ENCODE data around the gene SLC4A1.
A peak's percentile ranks its signal among the peaks of the same experiment; 100 is the strongest.

Gene SLC4A1

GRCh38 chr17:44308865-44309264 lies 40.9 kb upstream of the SLC4A1 start:
- no peak for DNase-seq (ENCODE audit: low spot score)
- Histone ChIP-seq H3K27ac (replicated peaks; ENCODE audit: low read length) (no peak overlapping the region), H3K4me2 (ENCODE audit: insufficient read depth, low read length, poor library complexity, severe bottlenecking) (peak overlapping the region; percentile 52)

GRCh38 chr17:44308320-44308818 lies 40.4 kb upstream of the SLC4A1 start, which contains the start of gene RUNDC3A:
Gene RUNDC3A (plus strand): TSS chr17:44308601. CDS start chr17:44308833, 232 bp downstream.
- Histone ChIP-seq H3K79me1 (ENCODE audit: low read depth, low read length) (peaks cover 2% of the 10 kb centered on the region), H2BK120ac (ENCODE audit: low read depth, low read length) (no peak within 1 kb of the TSS), H3K4me1 (ENCODE audit: control insufficient read depth in 2 of 2, insufficient read depth in 1 of 2, low read depth in 1 of 2, low read length in 2 of 2) (peaks cover 8 to 9% of the 10 kb centered on the region in 2 donors), H3K14ac (ENCODE audit: low read length) (no peak within 1 kb of the TSS), H3K27me3 (ENCODE audit: control insufficient read depth in 3 of 3, insufficient read depth in 3 of 3, low read depth in 1 of 3, low read length in 3 of 3) (peaks cover 0 to 50% (median 3%) of the 10 kb centered on the region in 3 experiments), H3K27ac (replicated peaks; ENCODE audit: low read length) (peak within 1 kb of the TSS; percentile 45), H4K8ac (ENCODE audit: low read depth, low read length) (no peak within 1 kb of the TSS), H3K4me2 (ENCODE audit: insufficient read depth, low read length, poor library complexity, severe bottlenecking) (peak within 1 kb of the TSS; percentile 80), H3K36me3 (replicated peaks in 1 of 2; ENCODE audit: control insufficient read depth in 2 of 2, insufficient read depth in 2 of 2, low read length in 2 of 2) (no peaks in the 10 kb centered on the region), H3K18ac (ENCODE audit: low read length) (peak within 1 kb of the TSS; percentile 9), H4K91ac (ENCODE audit: low read depth, low read length, poor library complexity) (no peak within 1 kb of the TSS), H3K9ac (ENCODE audit: low read depth, low read length, poor library complexity) (peak within 1 kb of the TSS; percentile 60), H3K23ac (ENCODE audit: low read depth, low read length, poor library complexity) (peak within 1 kb of the TSS; percentile 48), H2BK15ac (ENCODE audit: low read length) (no peak within 1 kb of the TSS), H2BK12ac (ENCODE audit: low read length) (no peak within 1 kb of the TSS), H2AFZ (ENCODE audit: low read length) (peak within 1 kb of the TSS; percentile 88), H3K9me3 (replicated peaks in 1 of 2; ENCODE audit: control insufficient read depth in 2 of 2, insufficient read depth in 1 of 2, low read depth in 1 of 2, low read length in 2 of 2) (no peaks in the 10 kb centered on the region), H3K4ac (ENCODE audit: low read length) (no peak within 1 kb of the TSS), H3K4me3 (ENCODE audit: low read length in 2 of 2) (peak within 1 kb of the TSS; percentile 47 to 75), H2BK5ac (ENCODE audit: low read length) (no peak within 1 kb of the TSS), H2AK5ac (ENCODE audit: low read depth, low read length) (no peak within 1 kb of the TSS)
- no CpG with 5 or more reads among the region's 39 CpGs for WGBS, 2 donors (ENCODE audit: extremely low coverage in 2 of 2, insufficient read length in 2 of 2, insufficient replicate concordance in 1 of 2)
- peak; percentile 96 for DNase-seq (ENCODE audit: low spot score)

More at GRCh38 chr17:44308865-44309264, 40.9 kb upstream of the SLC4A1 start:
- H3K9ac ChIP-seq (ENCODE audit: low read depth, low read length, poor library complexity), result no peak overlapping the region
- peak overlapping the region; percentile 48 for H3K23ac ChIP-seq (ENCODE audit: low read depth, low read length, poor library complexity)
- peaks cover 2% of the 10 kb centered on the region for H3K79me1 ChIP-seq (ENCODE audit: low read depth, low read length)
- H3K36me3 ChIP-seq (replicated peaks in 1 of 2; ENCODE audit: control insufficient read depth in 2 of 2, insufficient read depth in 2 of 2, low read length in 2 of 2), result no peaks in the 10 kb centered on the region
- no peaks in the 10 kb centered on the region for H3K9me3 ChIP-seq (replicated peaks in 1 of 2; ENCODE audit: control insufficient read depth in 2 of 2, insufficient read depth in 1 of 2, low read depth in 1 of 2, low read length in 2 of 2)
- H4K91ac ChIP-seq (ENCODE audit: low read depth, low read length, poor library complexity), result no peak overlapping the region
- H2AFZ ChIP-seq (ENCODE audit: low read length), result peak overlapping the region; percentile 88
- H2BK5ac ChIP-seq (ENCODE audit: low read length), result no peak overlapping the region
- H2BK15ac ChIP-seq (ENCODE audit: low read length), result no peak overlapping the region
- no peak overlapping the region for H3K18ac ChIP-seq (ENCODE audit: low read length)
- H2BK12ac ChIP-seq (ENCODE audit: low read length), result no peak overlapping the region
- H3K4me3 ChIP-seq (ENCODE audit: low read length in 2 of 2), result peak overlapping the region in 1 of 2 donors; percentile 47
- no peak overlapping the region for H2AK5ac ChIP-seq (ENCODE audit: low read depth, low read length)
- no peak overlapping the region for H3K4ac ChIP-seq (ENCODE audit: low read length)
- no CpG with 5 or more reads among the region's 15 CpGs for WGBS, 2 donors (ENCODE audit: extremely low coverage in 2 of 2, insufficient read length in 2 of 2, insufficient replicate concordance in 1 of 2)
- H3K14ac ChIP-seq (ENCODE audit: low read length), result no peak overlapping the region
- no peak overlapping the region for H4K8ac ChIP-seq (ENCODE audit: low read depth, low read length)
- no peak overlapping the region for H2BK120ac ChIP-seq (ENCODE audit: low read depth, low read length)
- peaks cover 0 to 53% (median 5%) of the 10 kb centered on the region in 3 experiments for H3K27me3 ChIP-seq (ENCODE audit: control insufficient read depth in 3 of 3, insufficient read depth in 3 of 3, low read depth in 1 of 3, low read length in 3 of 3)
- H3K4me1 ChIP-seq (ENCODE audit: control insufficient read depth in 2 of 2, insufficient read depth in 1 of 2, low read depth in 1 of 2, low read length in 2 of 2), result peaks cover 8 to 9% of the 10 kb centered on the region in 2 donors

- Histone ChIP-seq H3K4ac (ENCODE audit: low read length) (no peak overlapping the region), H3K9me3 (replicated peaks in 1 of 2; ENCODE audit: control insufficient read depth in 2 of 2, insufficient read depth in 1 of 2, low read depth in 1 of 2, low read length in 2 of 2) (no peaks in the 10 kb centered on the region), H3K18ac (ENCODE audit: low read length) (peak overlapping the region; percentile 9), H3K9ac (ENCODE audit: low read depth, low read length, poor library complexity) (peak overlapping the region; percentile 60), H3K27ac (replicated peaks; ENCODE audit: low read length) (peak overlapping the region; percentile 45), H2AK5ac (ENCODE audit: low read depth, low read length) (no peak overlapping the region), H3K4me3 (ENCODE audit: low read length in 2 of 2) (peak overlapping the region; percentile 47 to 74), H3K4me2 (ENCODE audit: insufficient read depth, low read length, poor library complexity, severe bottlenecking) (peak overlapping the region; percentile 80), H2AFZ (ENCODE audit: low read length) (peak overlapping the region; percentile 88), H2BK12ac (ENCODE audit: low read length) (no peak overlapping the region), H4K8ac (ENCODE audit: low read depth, low read length) (no peak overlapping the region), H2BK15ac (ENCODE audit: low read length) (no peak overlapping the region), H3K23ac (ENCODE audit: low read depth, low read length, poor library complexity) (no peak overlapping the region), H3K4me1 (ENCODE audit: control insufficient read depth in 2 of 2, insufficient read depth in 1 of 2, low read depth in 1 of 2, low read length in 2 of 2) (peaks cover 8 to 9% of the 10 kb centered on the region in 2 donors), H4K91ac (ENCODE audit: low read depth, low read length, poor library complexity) (no peak overlapping the region), H3K79me1 (ENCODE audit: low read depth, low read length) (peaks cover 2% of the 10 kb centered on the region), H3K14ac (ENCODE audit: low read length) (no peak overlapping the region), H2BK120ac (ENCODE audit: low read depth, low read length) (no peak overlapping the region), H2BK5ac (ENCODE audit: low read length) (no peak overlapping the region), H3K36me3 (replicated peaks in 1 of 2; ENCODE audit: control insufficient read depth in 2 of 2, insufficient read depth in 2 of 2, low read length in 2 of 2) (no peaks in the 10 kb centered on the region), H3K27me3 (ENCODE audit: control insufficient read depth in 3 of 3, insufficient read depth in 3 of 3, low read depth in 1 of 3, low read length in 3 of 3) (peaks cover 0 to 42% (median 3%) of the 10 kb centered on the region in 3 experiments)
- no peak for DNase-seq (ENCODE audit: low spot score)
- no CpG with 5 or more reads among the region's 26 CpGs for WGBS, 2 donors (ENCODE audit: extremely low coverage in 2 of 2, insufficient read length in 2 of 2, insufficient replicate concordance in 1 of 2)
Observed at GRCh38 chr17:44307387-44308186, 39.7 kb upstream of the SLC4A1 start.

GRCh38 chr17:44304651-44305050 lies 36.7 kb upstream of the SLC4A1 start:
- H4K8ac ChIP-seq (ENCODE audit: low read depth, low read length), result no peak overlapping the region
- H2BK5ac ChIP-seq (ENCODE audit: low read length), result no peak overlapping the region
- H3K23ac ChIP-seq (ENCODE audit: low read depth, low read length, poor library complexity), result no peak overlapping the region
- DNase-seq (ENCODE audit: low spot score), result no peak
- no peak overlapping the region for H3K14ac ChIP-seq (ENCODE audit: low read length)
- no peak overlapping the region for H3K4me2 ChIP-seq (ENCODE audit: insufficient read depth, low read length, poor library complexity, severe bottlenecking)
- H3K36me3 ChIP-seq (replicated peaks in 1 of 2; ENCODE audit: control insufficient read depth in 2 of 2, insufficient read depth in 2 of 2, low read length in 2 of 2), result no peaks in the 10 kb centered on the region
- H2BK15ac ChIP-seq (ENCODE audit: low read length), result no peak overlapping the region
- H3K4me3 ChIP-seq (ENCODE audit: low read length in 2 of 2), result no peak overlapping the region
- H2BK12ac ChIP-seq (ENCODE audit: low read length), result no peak overlapping the region
- no peak overlapping the region for H4K91ac ChIP-seq (ENCODE audit: low read depth, low read length, poor library complexity)
- no peaks in the 10 kb centered on the region for H3K79me1 ChIP-seq (ENCODE audit: low read depth, low read length)
- H2AK5ac ChIP-seq (ENCODE audit: low read depth, low read length), result no peak overlapping the region
- H3K9ac ChIP-seq (ENCODE audit: low read depth, low read length, poor library complexity), result no peak overlapping the region
- H2AFZ ChIP-seq (ENCODE audit: low read length), result no peak overlapping the region
- H3K27me3 ChIP-seq (ENCODE audit: control insufficient read depth in 3 of 3, insufficient read depth in 3 of 3, low read depth in 1 of 3, low read length in 3 of 3), result peaks cover 0 to 25% (median under 1%) of the 10 kb centered on the region in 3 experiments
- no peak overlapping the region for H2BK120ac ChIP-seq (ENCODE audit: low read depth, low read length)
- H3K9me3 ChIP-seq (replicated peaks in 1 of 2; ENCODE audit: control insufficient read depth in 2 of 2, insufficient read depth in 1 of 2, low read depth in 1 of 2, low read length in 2 of 2), result no peaks in the 10 kb centered on the region
- H3K4me1 ChIP-seq (ENCODE audit: control insufficient read depth in 2 of 2, insufficient read depth in 1 of 2, low read depth in 1 of 2, low read length in 2 of 2), result peaks cover 8 to 9% of the 10 kb centered on the region in 2 donors
- no peak overlapping the region for H3K4ac ChIP-seq (ENCODE audit: low read length)
- H3K27ac ChIP-seq (replicated peaks; ENCODE audit: low read length), result no peak overlapping the region
- H3K18ac ChIP-seq (ENCODE audit: low read length), result no peak overlapping the region
